Embryonic facial prominence (tissue), 1 donor: ENCODE data around the gene SEPTIN6.

Source experiments
- DNase-seq: peaks from one replicate; pipeline ENCODE4 v3.0.0-alpha.2; 2016; ENCODE audit errors: extremely low spot score

SEPTIN6 gene

DNA sequence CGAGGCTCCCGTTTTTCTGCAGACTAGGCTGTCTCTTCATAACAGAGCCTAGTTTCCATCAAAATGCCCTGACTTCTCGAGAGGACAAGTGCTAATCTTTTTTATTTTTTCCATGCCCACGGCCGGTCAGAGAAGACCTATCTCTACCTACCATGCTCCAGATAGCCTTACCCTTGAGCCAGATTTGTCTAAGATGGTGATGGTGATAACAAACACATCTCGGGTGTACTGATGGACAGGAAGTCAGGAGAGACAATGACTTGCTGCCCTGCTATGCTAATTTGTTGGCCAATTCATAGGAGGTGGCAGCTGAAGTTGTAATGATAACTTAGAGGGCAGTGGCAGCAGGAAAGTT, 44.6 kb downstream of the SEPTIN6 start:
- no peak for DNase-seq

DNA sequence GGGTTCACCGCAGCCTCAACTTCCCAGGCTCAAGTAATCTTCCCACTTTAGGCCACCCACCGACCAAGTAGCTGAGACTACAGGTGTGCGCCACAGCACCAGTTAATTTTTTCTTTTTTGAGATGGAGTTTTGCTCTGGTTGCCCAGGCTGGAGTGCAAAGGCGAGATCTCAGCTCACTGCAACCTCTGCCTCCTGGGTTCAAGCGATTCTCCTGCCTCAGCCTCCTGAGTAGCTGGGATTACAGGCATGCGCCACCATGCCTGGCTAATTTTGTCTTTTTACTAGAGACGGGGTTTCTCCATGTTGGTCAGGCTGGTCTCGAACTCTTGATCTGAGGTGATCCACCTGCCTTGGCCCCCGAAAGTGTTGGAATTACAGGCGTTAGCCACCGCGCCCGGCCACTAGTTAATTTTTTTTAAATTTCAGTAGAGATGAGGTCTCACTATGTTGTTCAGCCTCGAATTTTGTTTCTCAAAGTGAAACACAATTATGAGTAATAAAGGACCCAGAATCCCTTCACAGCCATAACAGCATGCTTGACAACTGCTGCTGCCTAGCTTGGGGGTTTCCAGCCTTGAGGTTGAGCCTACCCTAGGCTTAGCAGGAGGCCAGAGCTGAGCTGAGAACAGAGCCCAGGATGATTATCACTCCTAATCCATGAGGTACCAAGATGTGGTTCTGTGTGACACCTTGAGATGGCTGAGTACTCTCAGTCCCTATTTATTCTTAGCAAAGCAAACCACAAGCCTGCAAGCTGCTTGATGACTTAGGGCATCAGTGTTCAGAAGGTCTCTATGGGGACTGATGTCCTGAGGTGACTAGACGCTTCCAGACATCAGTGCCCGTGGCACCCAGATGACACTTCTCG, 45.2 kb downstream of the SEPTIN6 start:
- DNase-seq = no peak

DNA sequence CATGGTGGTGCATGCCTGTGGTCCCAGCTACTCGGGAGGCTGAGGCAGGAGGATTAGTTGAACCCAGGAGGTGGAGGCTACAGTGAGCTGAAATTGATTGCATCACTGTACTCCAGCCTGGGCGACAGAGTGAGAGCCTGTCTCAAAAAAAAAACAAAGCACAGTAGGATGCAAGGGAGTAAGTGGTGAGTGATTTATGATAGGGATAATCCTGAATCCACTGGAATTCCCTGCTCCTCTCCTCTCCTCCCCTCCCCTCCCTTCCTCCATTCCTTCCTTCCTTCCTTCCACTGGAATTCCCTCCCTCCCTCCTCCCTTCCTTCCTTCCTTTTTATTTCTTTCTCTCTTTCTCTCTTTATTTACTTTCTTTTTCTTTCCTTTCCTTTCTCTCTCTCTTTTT, 45.9 kb downstream of the SEPTIN6 start:
- no peak for DNase-seq

DNA sequence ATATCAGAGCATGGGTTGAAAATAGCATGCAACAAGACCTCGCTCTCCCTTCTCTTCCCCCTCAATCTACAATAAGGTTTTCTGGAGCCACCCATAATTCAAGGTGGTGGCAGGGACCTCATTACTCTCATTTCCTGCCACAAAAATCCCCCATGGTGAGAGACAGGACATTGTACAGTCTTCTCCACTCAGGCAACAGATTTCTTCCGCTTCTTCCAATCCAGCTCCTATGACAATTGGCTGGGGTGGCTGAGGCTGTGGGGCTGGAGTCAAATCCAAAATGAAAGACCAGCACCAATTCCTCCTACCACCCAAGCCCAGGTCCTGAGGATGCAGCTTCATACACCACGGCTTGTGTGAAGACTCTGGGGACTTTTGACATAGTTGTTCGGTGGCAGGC, 46.5 kb downstream of the SEPTIN6 start:
- no peak for DNase-seq

DNA sequence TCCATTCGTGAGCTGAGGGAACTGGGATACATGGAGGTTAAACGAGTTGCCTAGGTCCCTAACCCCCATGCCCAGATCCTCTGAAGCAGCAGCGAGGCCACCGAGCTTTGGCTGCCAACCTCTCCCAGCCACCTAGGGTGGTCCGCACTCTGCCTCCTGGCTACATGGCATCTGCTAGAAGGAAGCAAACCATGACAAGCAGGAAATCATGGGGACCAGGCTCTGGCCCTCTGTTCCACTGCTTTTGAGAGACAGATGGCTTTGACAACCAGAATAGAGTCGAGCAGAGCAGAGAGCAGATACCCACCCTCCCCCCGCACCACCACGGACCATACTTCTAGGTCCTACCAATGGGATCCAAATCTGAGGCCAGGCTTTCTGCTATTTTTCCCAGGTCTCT, 49.3 kb downstream of the SEPTIN6 start:
- DNase-seq = no peak
